NCI-H1105 (cell line): Measurements from ENCODE around the gene OR10A4.
"Not testable (repeated sequence)": the region's sequence is repeated elsewhere in the genome, so short reads cannot be mapped to it uniquely, and the experiment has no call there.

Experiments used
- DNase-seq: peaks from one replicate; lab custom pipeline; 2025; lab: John Stamatoyannopoulos, UW

Gene OR10A4

GRCh38 chr11:6898911-6899310 lies 22.5 kb downstream of the OR10A4 start:
- DNase-seq, result no peak

- DNase-seq, result no peak
Measured at GRCh38 chr11:6900327-6900999, 24.0 kb downstream of the OR10A4 start.

- DNase-seq, result not testable (repeated sequence)
Measured at GRCh38 chr11:6904804-6905203, 28.4 kb downstream of the OR10A4 start.

GRCh38 chr11:6911378-6911777 lies 35.0 kb downstream of the OR10A4 start:
- no peak for DNase-seq

DNA sequence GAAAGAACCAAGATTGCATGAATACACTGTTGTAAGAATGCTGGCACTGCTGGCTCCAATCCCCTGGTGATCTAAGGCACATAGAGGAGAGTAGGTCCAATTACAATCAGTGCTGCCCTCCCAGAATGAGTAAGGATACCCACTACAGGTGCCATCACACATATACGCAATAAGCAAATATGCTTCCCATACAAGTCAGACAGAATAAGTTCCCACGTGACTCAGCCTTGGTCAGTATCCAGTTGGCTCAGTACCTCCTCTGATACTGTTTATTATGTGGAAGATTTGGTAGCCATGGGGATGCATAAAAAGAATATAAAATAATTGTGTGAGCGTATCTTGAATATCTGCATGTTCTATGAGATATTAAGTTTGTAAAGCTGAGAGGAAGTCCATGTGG lies 35.5 kb downstream of the OR10A4 start:
- no peak for DNase-seq

DNA sequence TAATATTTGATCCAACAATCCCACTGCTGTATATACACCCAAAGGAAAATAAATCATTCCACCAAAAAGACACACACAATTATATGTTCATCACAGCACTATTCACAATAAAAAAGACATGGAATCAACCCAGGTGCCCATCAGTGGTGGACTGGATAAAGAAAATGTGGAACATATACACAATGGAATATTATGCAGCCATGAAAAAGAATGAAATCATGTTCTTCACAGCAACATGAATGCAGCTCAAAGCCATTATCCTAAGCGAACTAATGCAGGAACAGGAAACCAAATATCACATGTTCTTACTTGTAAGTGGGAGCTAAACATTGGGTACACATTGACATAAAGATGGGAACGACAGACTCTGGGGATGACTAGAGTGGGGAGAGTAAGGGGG lies 43.3 kb downstream of the OR10A4 start:
- no peak for DNase-seq

DNA sequence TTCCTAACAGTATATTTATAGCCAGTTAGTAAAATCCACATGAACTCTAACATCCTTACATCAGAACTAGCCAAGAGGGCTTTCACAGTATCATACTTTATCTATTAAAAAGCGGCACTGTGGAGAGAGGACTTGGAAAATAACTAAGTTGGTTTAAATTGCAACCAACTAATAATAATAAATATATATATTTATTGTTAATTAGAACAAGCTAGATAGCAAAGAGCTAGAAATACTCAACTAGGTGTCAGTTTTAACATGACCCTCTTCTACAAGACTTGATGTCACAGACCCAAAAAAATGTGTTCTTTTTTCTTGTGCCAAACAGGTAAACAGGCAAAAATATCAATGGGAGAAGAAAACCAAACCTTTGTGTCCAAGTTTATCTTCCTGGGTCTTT lies 44.3 kb downstream of the OR10A4 start, which contains the start of gene OR2D3:
OR2D3 (plus strand) TSS at position 301 of the 400 bp plus-strand sequence; CDS start at position 301, 0 bp downstream.
- DNase-seq, result no peak

GRCh38 chr11:6925007-6925577 lies 48.7 kb downstream of the OR10A4 start:
- DNase-seq, result no peak

DNA sequence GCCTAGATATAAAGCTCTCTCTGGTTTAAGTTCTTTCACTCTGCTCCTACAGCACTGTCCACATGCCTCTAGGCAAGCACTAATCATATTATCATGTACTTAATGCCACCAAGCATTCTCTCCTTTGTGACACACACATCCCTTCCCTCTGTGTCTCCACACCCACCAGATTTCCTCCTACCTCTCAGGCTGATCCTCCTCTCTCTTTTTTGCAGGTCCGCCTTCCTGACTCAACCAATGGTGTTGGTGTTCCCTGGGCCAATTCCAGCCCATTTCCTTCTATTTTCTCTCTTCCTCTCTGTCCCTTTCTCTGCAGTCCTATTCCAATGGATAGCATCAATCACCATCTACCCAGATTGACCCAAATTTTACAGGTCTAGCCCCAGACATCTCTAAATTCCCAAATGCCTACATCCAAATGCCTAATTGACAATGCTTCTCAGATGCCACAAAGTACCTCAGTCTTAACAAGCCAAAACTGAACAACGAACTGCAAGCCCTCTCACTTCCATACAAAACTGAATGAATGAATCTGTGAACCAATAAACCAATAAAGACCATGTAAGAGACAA lies 49.3 kb downstream of the OR10A4 start:
- DNase-seq, result no peak

- peak; percentile 63 for DNase-seq
Measured at GRCh38 chr11:6926208-6927029, 50.0 kb downstream of the OR10A4 start, which contains the start of gene ZNF215. TSS of gene ZNF215 (plus strand) at chr11:6926426. CDS start at chr11:6932273, 5,847 bp downstream.

GRCh38 chr11:6927030-6927617 lies 50.7 kb downstream of the OR10A4 start:
- peak; percentile 68 for DNase-seq
